ENCODE data around the gene PCK1. TPM values are rescaled to one million over a fixed set of nuclear protein-coding genes. Genes with fewer than 3 reads are reported as not detected.

PCK1 gene
- total RNA-seq, 1 experiment from 2014 or later = 0.49 TPM

DNA sequence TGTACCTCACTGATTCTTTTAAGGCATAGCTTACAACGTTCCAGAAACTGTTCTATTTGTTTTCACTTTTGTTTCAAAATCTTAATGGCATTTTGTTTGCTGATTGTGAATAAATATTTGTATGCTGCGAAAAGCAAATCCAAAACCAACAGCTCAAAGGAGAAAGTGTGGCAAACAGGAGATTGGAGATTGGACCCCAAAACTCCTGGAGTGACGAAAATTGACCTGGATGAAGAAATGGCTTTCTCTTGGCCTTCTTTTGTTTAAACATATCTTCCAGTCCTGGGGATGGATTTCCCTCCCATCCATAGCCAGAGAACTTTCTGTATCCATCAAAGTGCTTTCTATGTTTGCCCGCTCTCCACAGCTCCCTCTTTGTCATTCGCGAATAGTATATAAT lies 33.2 kb upstream of the PCK1 start:
- ChIA-PET RAD21 (ENCODE audit: low non-redundant PET in 1 of 2, low total read pairs in 2 of 2, uncharacterized antibody in 2 of 2, unreplicated experiment in 2 of 2) (no interaction called here), POLR2A (no interaction called here), CTCF (interaction anchor here (1.1 kb wide), 1 partner anchor 41 kb away, joined by 3 read pairs; no protein-coding TSS in a partner anchor)
- H3K9me2 ChIP-seq (ENCODE audit: insufficient read depth) = no peaks in the 10 kb centered on the region
- DNase-seq (ENCODE audit: low read depth, low spot score) = no peak
- H3K4me1 ChIP-seq (ENCODE audit: control insufficient read depth in 1 of 2, insufficient read depth in 2 of 2, low read length in 2 of 2) = no peaks in the 10 kb centered on the region
- no peak overlapping the region for H3K4me2 ChIP-seq (ENCODE audit: low read length)
- no peak overlapping the region for H3K4me3 ChIP-seq (replicated peaks in 1 of 2; ENCODE audit: low read depth in 1 of 2, low read length in 2 of 2)
- intact Hi-C loops (cut with micrococcal nuclease) = no loop called here
- BruUV-seq (replicated peaks) = no TSS peak
- no peak for ATAC-seq
- H3K9ac ChIP-seq (ENCODE audit: low read length) = no peak overlapping the region
- H3K27me3 ChIP-seq (ENCODE audit: insufficient read depth, low read length) = 0 out of 2 replicates have a peak, but pooled peaks cover 1% of the 10 kb centered on the region
- H3K27ac ChIP-seq (ENCODE audit: low read depth, low read length) = no peak overlapping the region
- H4K20me1 ChIP-seq (ENCODE audit: insufficient read depth) = no peaks in the 10 kb centered on the region
- no peaks in the 10 kb centered on the region for H3K79me2 ChIP-seq (ENCODE audit: insufficient read depth, low read length)
- no peak overlapping the region for H2AFZ ChIP-seq (ENCODE audit: low read depth, low read length, poor library complexity, severe bottlenecking)
- no peak for TF ChIP-seq SIN3A (IDR thresholded peaks at IDR 0.05; ENCODE audit: low read depth)
- no peak for TF ChIP-seq POLR2A (IDR thresholded peaks at IDR 0.05; ENCODE audit: borderline replicate concordance, extremely low read depth, insufficient read depth, insufficient read length)
- no peak for TF ChIP-seq RAD21 (IDR thresholded peaks at IDR 0.05; ENCODE audit: low read depth)
- TF ChIP-seq EGR1 (IDR thresholded peaks at IDR 0.05; ENCODE audit: low read depth) = no peak
- TF ChIP-seq, protein P1, sequence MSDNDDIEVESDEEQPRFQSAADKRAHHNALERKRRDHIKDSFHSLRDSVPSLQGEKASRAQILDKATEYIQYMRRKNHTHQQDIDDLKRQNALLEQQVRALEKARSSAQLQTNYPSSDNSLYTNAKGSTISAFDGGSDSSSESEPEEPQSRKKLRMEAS (IDR thresholded peaks at IDR 0.05) = no peak
- TF ChIP-seq EZH2 (IDR thresholded peaks at IDR 0.05) = no peak
- TF ChIP-seq, protein P2, sequence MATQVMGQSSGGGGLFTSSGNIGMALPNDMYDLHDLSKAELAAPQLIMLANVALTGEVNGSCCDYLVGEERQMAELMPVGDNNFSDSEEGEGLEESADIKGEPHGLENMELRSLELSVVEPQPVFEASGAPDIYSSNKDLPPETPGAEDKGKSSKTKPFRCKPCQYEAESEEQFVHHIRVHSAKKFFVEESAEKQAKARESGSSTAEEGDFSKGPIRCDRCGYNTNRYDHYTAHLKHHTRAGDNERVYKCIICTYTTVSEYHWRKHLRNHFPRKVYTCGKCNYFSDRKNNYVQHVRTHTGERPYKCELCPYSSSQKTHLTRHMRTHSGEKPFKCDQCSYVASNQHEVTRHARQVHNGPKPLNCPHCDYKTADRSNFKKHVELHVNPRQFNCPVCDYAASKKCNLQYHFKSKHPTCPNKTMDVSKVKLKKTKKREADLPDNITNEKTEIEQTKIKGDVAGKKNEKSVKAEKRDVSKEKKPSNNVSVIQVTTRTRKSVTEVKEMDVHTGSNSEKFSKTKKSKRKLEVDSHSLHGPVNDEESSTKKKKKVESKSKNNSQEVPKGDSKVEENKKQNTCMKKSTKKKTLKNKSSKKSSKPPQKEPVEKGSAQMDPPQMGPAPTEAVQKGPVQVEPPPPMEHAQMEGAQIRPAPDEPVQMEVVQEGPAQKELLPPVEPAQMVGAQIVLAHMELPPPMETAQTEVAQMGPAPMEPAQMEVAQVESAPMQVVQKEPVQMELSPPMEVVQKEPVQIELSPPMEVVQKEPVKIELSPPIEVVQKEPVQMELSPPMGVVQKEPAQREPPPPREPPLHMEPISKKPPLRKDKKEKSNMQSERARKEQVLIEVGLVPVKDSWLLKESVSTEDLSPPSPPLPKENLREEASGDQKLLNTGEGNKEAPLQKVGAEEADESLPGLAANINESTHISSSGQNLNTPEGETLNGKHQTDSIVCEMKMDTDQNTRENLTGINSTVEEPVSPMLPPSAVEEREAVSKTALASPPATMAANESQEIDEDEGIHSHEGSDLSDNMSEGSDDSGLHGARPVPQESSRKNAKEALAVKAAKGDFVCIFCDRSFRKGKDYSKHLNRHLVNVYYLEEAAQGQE (IDR thresholded peaks at IDR 0.05; ENCODE audit: low read depth) = no peak
- TF ChIP-seq, protein P3, sequence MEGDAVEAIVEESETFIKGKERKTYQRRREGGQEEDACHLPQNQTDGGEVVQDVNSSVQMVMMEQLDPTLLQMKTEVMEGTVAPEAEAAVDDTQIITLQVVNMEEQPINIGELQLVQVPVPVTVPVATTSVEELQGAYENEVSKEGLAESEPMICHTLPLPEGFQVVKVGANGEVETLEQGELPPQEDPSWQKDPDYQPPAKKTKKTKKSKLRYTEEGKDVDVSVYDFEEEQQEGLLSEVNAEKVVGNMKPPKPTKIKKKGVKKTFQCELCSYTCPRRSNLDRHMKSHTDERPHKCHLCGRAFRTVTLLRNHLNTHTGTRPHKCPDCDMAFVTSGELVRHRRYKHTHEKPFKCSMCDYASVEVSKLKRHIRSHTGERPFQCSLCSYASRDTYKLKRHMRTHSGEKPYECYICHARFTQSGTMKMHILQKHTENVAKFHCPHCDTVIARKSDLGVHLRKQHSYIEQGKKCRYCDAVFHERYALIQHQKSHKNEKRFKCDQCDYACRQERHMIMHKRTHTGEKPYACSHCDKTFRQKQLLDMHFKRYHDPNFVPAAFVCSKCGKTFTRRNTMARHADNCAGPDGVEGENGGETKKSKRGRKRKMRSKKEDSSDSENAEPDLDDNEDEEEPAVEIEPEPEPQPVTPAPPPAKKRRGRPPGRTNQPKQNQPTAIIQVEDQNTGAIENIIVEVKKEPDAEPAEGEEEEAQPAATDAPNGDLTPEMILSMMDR (IDR thresholded peaks at IDR 0.05 in 2 of 3, conservative IDR thresholded peaks at IDR 0.05 in 1 of 3; ENCODE audit: borderline replicate concordance in 1 of 3, insufficient read depth in 1 of 3, low read depth in 2 of 3, low read length in 2 of 3) = no peak
- TF ChIP-seq JUND (IDR thresholded peaks at IDR 0.05) = no peak
- TF ChIP-seq, protein P4, sequence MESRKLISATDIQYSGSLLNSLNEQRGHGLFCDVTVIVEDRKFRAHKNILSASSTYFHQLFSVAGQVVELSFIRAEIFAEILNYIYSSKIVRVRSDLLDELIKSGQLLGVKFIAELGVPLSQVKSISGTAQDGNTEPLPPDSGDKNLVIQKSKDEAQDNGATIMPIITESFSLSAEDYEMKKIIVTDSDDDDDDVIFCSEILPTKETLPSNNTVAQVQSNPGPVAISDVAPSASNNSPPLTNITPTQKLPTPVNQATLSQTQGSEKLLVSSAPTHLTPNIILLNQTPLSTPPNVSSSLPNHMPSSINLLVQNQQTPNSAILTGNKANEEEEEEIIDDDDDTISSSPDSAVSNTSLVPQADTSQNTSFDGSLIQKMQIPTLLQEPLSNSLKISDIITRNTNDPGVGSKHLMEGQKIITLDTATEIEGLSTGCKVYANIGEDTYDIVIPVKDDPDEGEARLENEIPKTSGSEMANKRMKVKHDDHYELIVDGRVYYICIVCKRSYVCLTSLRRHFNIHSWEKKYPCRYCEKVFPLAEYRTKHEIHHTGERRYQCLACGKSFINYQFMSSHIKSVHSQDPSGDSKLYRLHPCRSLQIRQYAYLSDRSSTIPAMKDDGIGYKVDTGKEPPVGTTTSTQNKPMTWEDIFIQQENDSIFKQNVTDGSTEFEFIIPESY (IDR thresholded peaks at IDR 0.05; ENCODE audit: extremely low read depth, insufficient replicate concordance, low read length) = no peak
- TF ChIP-seq EZH2phosphoT487 (IDR thresholded peaks at IDR 0.05; ENCODE audit: borderline replicate concordance) = no peak
- no peak for TF ChIP-seq TCF7L2 (IDR thresholded peaks at IDR 0.05; ENCODE audit: borderline replicate concordance, extremely low read depth, insufficient read depth, insufficient read length)
- TF ChIP-seq ZNF274 (IDR thresholded peaks at IDR 0.05; ENCODE audit: low read depth, low read length) = no peak
- TF ChIP-seq SRF (IDR thresholded peaks at IDR 0.05; ENCODE audit: low read depth) = no peak
- TF ChIP-seq ZFX (IDR thresholded peaks at IDR 0.05) = no peak
- TF ChIP-seq ELF1 (IDR thresholded peaks at IDR 0.05; ENCODE audit: borderline replicate concordance, low read depth) = no peak
- no peak for TF ChIP-seq SP1 (IDR thresholded peaks at IDR 0.05; ENCODE audit: low read depth)
- no peaks in the 10 kb centered on the region for H3K36me3 ChIP-seq (ENCODE audit: control insufficient read depth in 1 of 2, insufficient read depth in 2 of 2, low read length in 2 of 2)
- H3K9me3 ChIP-seq (ENCODE audit: control insufficient read depth in 1 of 2, insufficient read depth in 1 of 2, low read depth in 1 of 2, low read length in 2 of 2) = no peaks in the 10 kb centered on the region

Measured in HCT116 (cell line).